Colonic mucosa (tissue), 4 donors: ENCODE results near the gene B3GNT5. TPM values are rescaled to one million over a fixed set of nuclear protein-coding genes. Genes with fewer than 3 reads are reported as not detected.
A peak's percentile ranks its signal among the peaks of the same experiment; 100 is the strongest.

Experiments
- DNase-seq: peaks from one replicate; pipeline ENCODE4 v3.0.0-alpha.2; 2020
- H3K27ac ChIP-seq: fragments of 200-600 bp; one replicate; pipeline ENCODE4 v1.8.0; 2021
- H3K27me3 ChIP-seq: fragments of 200-600 bp; one replicate; pipeline ENCODE4 v1.8.0; 2021
- H3K36me3 ChIP-seq: fragments of 200-600 bp; one replicate; pipeline ENCODE4 v1.8.0; 2021
- H3K4me1 ChIP-seq: fragments of 200-600 bp; one replicate; pipeline ENCODE4 v1.8.0; 2021; ENCODE audit warnings: mild to moderate bottlenecking
- H3K4me3 ChIP-seq: fragments of 200-600 bp; one replicate; pipeline ENCODE4 v1.8.0; 2021
- H3K9ac ChIP-seq, 2 donors: one replicate each; pipeline ENCODE4 v1.7.0; 2013; ENCODE audit warnings: control low read depth in 2 of 2, low read depth in 2 of 2, low read length in 2 of 2
- H3K9me3 ChIP-seq: fragments of 200-600 bp; one replicate; pipeline ENCODE4 v1.8.0; 2021
- CTCF ChIP-seq: fragments of 200-600 bp; IDR thresholded peaks from one replicate; pipeline ENCODE4 v1.8.0; 2022; ENCODE audit warnings: antibody characterized with exemption, mild to moderate bottlenecking
- intact Hi-C: fragments of 100-400 bp; cut with DNase I; formaldehyde crosslinking; loops from one replicate; pipeline ENCODE4 v1.14.1; 2022
- total RNA-seq, 2 donors: library from RNA; stranded (reverse); fragmentation: NEBNext Ultra II Directional in 1 of 2; extraction: Animal tissue kit (Norgen Biotek cat#: 25700) in 1 of 2; gene quantifications; one replicate each; pipeline ENCODE4 v1.2.1, GENCODE V29; 2021
- donor health status: healthy.
- donor health status: DM: no; HTN: no; CAD: no.
- donor health status: DM: no; HTN: no; CAD: no.

The B3GNT5 gene
- total RNA-seq, 2 donors from 2014 or later: 43.1 to 108 TPM

- Histone ChIP-seq H3K36me3 (no peaks in the 10 kb centered on the region), H3K4me1 (no peaks in the 10 kb centered on the region), H3K27me3 (no peaks in the 10 kb centered on the region), H3K9ac (no peak overlapping the region), H3K9me3 (peaks cover 2% of the 10 kb centered on the region), H3K4me3 (no peak overlapping the region), H3K27ac (no peak overlapping the region)
- DNase-seq: no peak
- intact Hi-C loops: no loop called here
- no peak for TF ChIP-seq CTCF
Measured at GRCh38 chr3:183247011-183247589, 6.0 kb upstream of the B3GNT5 start.

GRCh38 chr3:183249006-183249718, 3.9 kb upstream of the B3GNT5 start:
- TF ChIP-seq CTCF: no peak
- H3K4me1 ChIP-seq: no peaks in the 10 kb centered on the region
- H3K27me3 ChIP-seq: no peaks in the 10 kb centered on the region
- no peaks in the 10 kb centered on the region for H3K9me3 ChIP-seq
- intact Hi-C loops: no loop called here
- H3K9ac ChIP-seq: no peak overlapping the region
- no peak for DNase-seq
- no peak overlapping the region for H3K4me3 ChIP-seq
- no peak overlapping the region for H3K27ac ChIP-seq
- H3K36me3 ChIP-seq: no peaks in the 10 kb centered on the region

- H3K9ac ChIP-seq: peak overlapping the region in 1 of 2 donors; percentile 13
- DNase-seq: no peak
- intact Hi-C loops: no loop called here
- no peaks in the 10 kb centered on the region for H3K4me1 ChIP-seq
- no peaks in the 10 kb centered on the region for H3K36me3 ChIP-seq
- H3K27me3 ChIP-seq: no peaks in the 10 kb centered on the region
- TF ChIP-seq CTCF: no peak
- H3K9me3 ChIP-seq: no peaks in the 10 kb centered on the region
- peak overlapping the region; percentile 78 for H3K27ac ChIP-seq
- H3K4me3 ChIP-seq: no peak overlapping the region
Measured at GRCh38 chr3:183252118-183252782, 803 bp upstream of the B3GNT5 start.

- peak overlapping the region; percentile 78 for H3K27ac ChIP-seq
- peak; percentile 67 for DNase-seq
- H3K9me3 ChIP-seq: no peaks in the 10 kb centered on the region
- intact Hi-C loops: no loop called here
- H3K4me1 ChIP-seq: no peaks in the 10 kb centered on the region
- H3K4me3 ChIP-seq: peak overlapping the region; percentile 75
- no peaks in the 10 kb centered on the region for H3K36me3 ChIP-seq
- no peak for TF ChIP-seq CTCF
- H3K9ac ChIP-seq: peak overlapping the region; percentile 94 to 98
- no peaks in the 10 kb centered on the region for H3K27me3 ChIP-seq
Measured at GRCh38 chr3:183253528-183254486, 754 bp downstream of the B3GNT5 start.
